BLaER1 treated with 17β-estradiol and CSF1 and Interleukin-3, amounts not matched to agents 10 nM and 100 nM (cell line): ENCODE results near the gene MYO9A.

Source experiments
- H3K27ac ChIP-seq, 11 experiments: shearing (Covaris generic); formaldehyde crosslinking; 2 replicates each; pipeline ENCODE4 v1.8.1; 2022
- H3K27me3 ChIP-seq, 11 experiments: shearing (Covaris generic); formaldehyde crosslinking; 2 replicates each; pipeline ENCODE4 v1.8.1; 2022
- H3K36me3 ChIP-seq, 11 experiments: shearing (Covaris generic); formaldehyde crosslinking; 2 replicates each; pipeline ENCODE4 v1.8.1; 2022
- H3K4me1 ChIP-seq, 10 experiments: shearing (Covaris generic); formaldehyde crosslinking; 2 replicates each; pipeline ENCODE4 v1.8.1; 2022
- H3K4me2 ChIP-seq, 11 experiments: shearing (Covaris generic); formaldehyde crosslinking; 2 replicates each; pipeline ENCODE4 v1.8.1; 2022
- H3K4me3 ChIP-seq, 10 experiments: shearing (Covaris generic); formaldehyde crosslinking; 2 replicates each; pipeline ENCODE4 v1.8.1; 2022
- H3K9ac ChIP-seq, 11 experiments: shearing (Covaris generic); formaldehyde crosslinking; 2 replicates each; pipeline ENCODE4 v1.8.1; 2022
- H3K9me3 ChIP-seq, 11 experiments: shearing (Covaris generic); formaldehyde crosslinking; replicated peaks in 1 of 11; 2 replicates each; pipeline ENCODE4 v1.8.1; 2022
- H4K20me1 ChIP-seq, 11 experiments: shearing (Covaris generic); formaldehyde crosslinking; 2 replicates each; pipeline ENCODE4 v1.8.1; 2022
- Cebpa-rat ChIP-seq, 11 experiments: shearing (Covaris generic); IDR thresholded peaks; 2 replicates each; pipeline ENCODE4 v1.8.1; 2022

The MYO9A gene

DNA sequence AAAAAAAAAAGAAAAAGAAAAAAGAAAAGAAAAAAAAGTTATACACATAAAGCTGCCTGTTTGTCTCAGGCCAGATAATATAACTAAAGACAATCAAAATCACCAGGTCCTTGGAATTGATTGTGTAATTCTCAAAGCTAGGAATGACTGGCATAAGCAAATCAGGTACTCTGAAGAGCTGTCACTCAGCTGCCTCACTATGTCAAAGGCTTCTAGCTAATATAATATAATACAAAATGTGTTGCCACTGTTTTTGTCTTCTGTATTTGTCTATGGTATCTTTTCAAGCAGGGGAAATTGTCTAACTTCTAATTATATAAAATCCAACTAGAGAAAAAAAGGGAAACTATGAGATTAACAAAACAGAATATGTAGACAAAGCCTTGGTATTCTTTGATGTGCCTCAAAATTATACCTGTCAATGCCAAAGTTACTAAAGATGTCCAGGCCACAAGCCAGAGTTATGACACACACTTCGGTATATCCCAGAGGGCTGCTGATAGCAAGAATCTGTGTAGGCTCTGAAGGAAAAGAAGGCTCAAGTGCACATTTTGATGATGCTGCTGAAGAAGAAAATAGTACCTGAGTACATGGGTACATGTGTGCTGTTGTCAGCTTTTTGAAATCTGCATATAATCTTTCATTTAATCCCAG, 344.6 kb downstream of the MYO9A start:
- H3K27ac ChIP-seq: no peak overlapping the region
- H3K4me2 ChIP-seq: no peak overlapping the region
- no peaks in the 10 kb centered on the region for H3K27me3 ChIP-seq
- H4K20me1 ChIP-seq: no peaks in the 10 kb centered on the region
- TF ChIP-seq Cebpa-rat (IDR thresholded peaks at IDR 0.05): no peak
- no peak overlapping the region for H3K9ac ChIP-seq
- no peak overlapping the region for H3K4me3 ChIP-seq
- H3K36me3 ChIP-seq: no peaks in the 10 kb centered on the region
- no peaks in the 10 kb centered on the region for H3K9me3 ChIP-seq
- 0 out of 20 replicates have a peak, but pooled peaks cover 0 to 6% (median 0%) of the 10 kb centered on the region in 10 experiments for H3K4me1 ChIP-seq
